ENCODE results near the gene PHETA2.
"Not testable (repeated sequence)": the region's sequence is repeated elsewhere in the genome, so short reads cannot be mapped to it uniquely, and the experiment has no call there.

Gene PHETA2

GRCh38 chr22:42070517-42071422 lies 3.3 kb upstream of the PHETA2 start, which contains the start of gene NAGA:
Gene NAGA (minus strand): TSS chr22:42070812. CDS start chr22:42070297, 515 bp downstream.
- DNase-seq, result peak; percentile 96 to 97

- not testable (repeated sequence) for DNase-seq
These were observed 2.5 kb upstream of the PHETA2 start for GRCh38 chr22:42071508-42071907.

GRCh38 chr22:42072606-42073330 lies 1.3 kb upstream of the PHETA2 start:
- DNase-seq, result no peak

- no peak for DNase-seq
These were observed 417 bp upstream of the PHETA2 start for GRCh38 chr22:42073621-42074041.

GRCh38 chr22:42074846-42075676 lies 1.0 kb downstream of the PHETA2 start:
- no peak for DNase-seq

GRCh38 chr22:42076764-42077485 lies 2.9 kb downstream of the PHETA2 start:
- DNase-seq, result no peak

- DNase-seq, result no peak
These were observed 3.6 kb downstream of the PHETA2 start for GRCh38 chr22:42077486-42078125.

GRCh38 chr22:42078469-42079318 lies 4.6 kb downstream of the PHETA2 start:
- no peak for DNase-seq

- DNase-seq, result peak; percentile 96
These were observed 5.5 kb downstream of the PHETA2 start, which contains the start of gene SMDT1 for GRCh38 chr22:42079319-42080251. Gene SMDT1 (plus strand): TSS chr22:42079700. CDS start chr22:42079769, 69 bp downstream.

GRCh38 chr22:42080287-42080686 lies 6.2 kb downstream of the PHETA2 start:
- peak; percentile 26 to 39 for DNase-seq

- no peak for DNase-seq
These were observed 9.1 kb downstream of the PHETA2 start for GRCh38 chr22:42083119-42083518.

GRCh38 chr22:42084874-42085273 lies 10.8 kb downstream of the PHETA2 start:
- no peak for DNase-seq

- DNase-seq, result no peak
These were observed 12.0 kb downstream of the PHETA2 start for GRCh38 chr22:42086051-42086450.

GRCh38 chr22:42090596-42091454 lies 16.8 kb downstream of the PHETA2 start, which contains the start of gene NDUFA6:
Gene NDUFA6 (minus strand): TSS chr22:42090772. CDS start chr22:42090744, 28 bp downstream.
- peak; percentile 99 for DNase-seq

GRCh38 chr22:42091455-42091782 lies 17.4 kb downstream of the PHETA2 start:
- no peak for DNase-seq

GRCh38 chr22:42101199-42101598 lies 27.2 kb downstream of the PHETA2 start:
- DNase-seq, result no peak

GRCh38 chr22:42104332-42104860 lies 30.3 kb downstream of the PHETA2 start:
- DNase-seq, result peak in 1 of 2 experiments; percentile 3

- DNase-seq, result no peak
These were observed 34.8 kb downstream of the PHETA2 start for GRCh38 chr22:42108848-42109247.
